ENCODE results near the gene ADGRV1. TPM values are rescaled to one million over a fixed set of nuclear protein-coding genes. Genes with fewer than 3 reads are reported as not detected.

ADGRV1 gene
- total RNA-seq, 1 experiment from 2014 or later = 64.8 TPM

GRCh38 chr5:90888511-90889324 is 330.1 kb downstream of the ADGRV1 start:
- no peaks in the 10 kb centered on the region for H3K27me3 ChIP-seq (ENCODE audit: insufficient read depth, low read length)
- no peak overlapping the region for H2BK20ac ChIP-seq (ENCODE audit: low read depth, low read length, poor library complexity, severe bottlenecking)
- no peaks in the 10 kb centered on the region for H3K79me2 ChIP-seq (ENCODE audit: insufficient read depth, low read length)
- H3K79me1 ChIP-seq (ENCODE audit: insufficient read depth, low read depth, low read length, poor library complexity, severe bottlenecking) = no peaks in the 10 kb centered on the region
- H3K27ac ChIP-seq (ENCODE audit: insufficient read length, low read depth, low read length) = no peak overlapping the region
- H3K9ac ChIP-seq (ENCODE audit: extremely low read depth, insufficient read length, low read length) = no peak overlapping the region
- TF ChIP-seq CTCF (conservative IDR thresholded peaks at IDR 0.05) = no peak
- no peaks in the 10 kb centered on the region for H3K9me3 ChIP-seq (ENCODE audit: control insufficient read depth, low read depth, low read length)
- DNase-seq = no peak
- H2BK15ac ChIP-seq (ENCODE audit: low read depth, low read length) = no peak overlapping the region
- H3K4ac ChIP-seq (ENCODE audit: low read depth, low read length) = no peak overlapping the region
- Mint-ChIP-seq H3K9me3 (no peaks in the 10 kb centered on the region), H3K27me3 (ENCODE audit: low read depth) (no peaks in the 10 kb centered on the region), H3K36me3 (ENCODE audit: insufficient read depth in 1 of 3, low read depth in 3 of 3) (no peaks in the 10 kb centered on the region), H3K27ac (peak overlapping the region in 1 of 3 experiments; percentile 79; a peak in 4 of 7 replicates), H3K4me1 (peaks cover 19 to 22% of the 10 kb centered on the region in 2 experiments), H3K4me3 (no peak overlapping the region)
- no peak overlapping the region for H2AK5ac ChIP-seq (ENCODE audit: insufficient read length, low read length)
- H2BK5ac ChIP-seq (ENCODE audit: insufficient read length, low read length) = no peak overlapping the region
- H4K5ac ChIP-seq (ENCODE audit: insufficient read length, low read depth, low read length) = no peak overlapping the region
- WGBS (ENCODE audit: extremely low coverage, insufficient read length, low lambda C conversion rate) = no CpG with 5 or more reads among the region's 1 CpG
- no peaks in the 10 kb centered on the region for H4K20me1 ChIP-seq (ENCODE audit: control insufficient read depth, insufficient read depth, insufficient read length)
- H3K23me2 ChIP-seq (ENCODE audit: insufficient read length, low read depth, low read length, poor library complexity, severe bottlenecking) = no peaks in the 10 kb centered on the region
- H3K14ac ChIP-seq (ENCODE audit: insufficient read depth, low read length) = no peak overlapping the region
- H2AFZ ChIP-seq (ENCODE audit: low read length) = no peak overlapping the region
- H3K18ac ChIP-seq (ENCODE audit: insufficient read length, low read depth, low read length) = no peak overlapping the region
- H2BK120ac ChIP-seq (ENCODE audit: low read depth, low read length, poor library complexity, severe bottlenecking) = no peak overlapping the region
- no peak overlapping the region for H3T11ph ChIP-seq (ENCODE audit: low read length)
- H3K4me1 ChIP-seq (ENCODE audit: insufficient read depth, low read length) = no peaks in the 10 kb centered on the region
- H3K56ac ChIP-seq (ENCODE audit: insufficient read length, low read depth, low read length) = no peak overlapping the region
- H4K8ac ChIP-seq (replicated peaks; ENCODE audit: insufficient read length, low read depth, low read length) = no peak overlapping the region
- H4K91ac ChIP-seq (ENCODE audit: insufficient read length, low read depth, low read length) = no peak overlapping the region
- no peak overlapping the region for H3K4me2 ChIP-seq (ENCODE audit: insufficient read depth, insufficient read length, low read length)
- no peak overlapping the region for H3K23ac ChIP-seq (ENCODE audit: insufficient read length, low read depth, low read length)
- no peak overlapping the region for H2BK12ac ChIP-seq (ENCODE audit: insufficient read length, low read depth, low read length)

All from H9 (cell line).